ENCODE data around the gene ANKH.
"Not testable (repeated sequence)": the region's sequence is repeated elsewhere in the genome, so short reads cannot be mapped to it uniquely, and the experiment has no call there.

ANKH gene

DNA sequence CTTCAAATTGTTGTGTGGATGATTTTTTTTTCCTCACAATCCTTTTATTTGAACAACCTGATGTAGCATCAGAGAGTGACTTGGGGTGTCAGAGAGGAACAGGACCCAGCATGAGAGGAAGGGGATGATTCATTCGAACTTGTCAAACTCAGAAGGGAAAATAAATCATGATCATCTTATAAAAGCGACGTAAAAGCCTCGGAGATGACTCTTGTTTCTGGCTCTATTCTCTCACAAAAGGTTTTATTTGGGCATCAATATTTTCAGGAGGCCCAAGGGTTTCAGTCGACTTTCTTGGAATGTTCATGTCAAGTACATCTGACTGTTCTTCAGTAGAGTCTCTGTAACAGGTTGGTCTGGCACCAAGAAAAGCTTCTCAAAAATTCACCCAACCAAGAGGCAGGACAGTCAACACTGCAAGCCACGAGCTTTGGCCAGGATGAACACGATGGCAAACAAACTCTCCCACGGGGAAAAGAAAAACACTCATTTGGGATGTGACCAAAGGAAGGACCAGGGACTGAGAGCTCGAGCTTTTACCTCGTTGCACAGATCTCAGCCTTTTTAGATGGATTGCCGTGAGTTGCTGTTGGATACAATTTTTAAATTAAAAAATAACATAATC is 55.1 kb downstream of the ANKH start:
- Histone ChIP-seq H3K4me1 (ENCODE audit: insufficient read depth, low read length) (no peaks in the 10 kb centered on the region), H3K9me3 (ENCODE audit: control insufficient read depth, insufficient read depth, low read length) (no peaks in the 10 kb centered on the region), H3K36me3 (ENCODE audit: insufficient read depth, low read length) (no peaks in the 10 kb centered on the region), H3K9ac (ENCODE audit: low read depth, low read length) (no peak overlapping the region)

- H3K4me1 ChIP-seq (ENCODE audit: insufficient read depth, low read length), result no peaks in the 10 kb centered on the region
- H3K9me3 ChIP-seq (ENCODE audit: control insufficient read depth, insufficient read depth, low read length), result no peaks in the 10 kb centered on the region
- H3K9ac ChIP-seq (ENCODE audit: low read depth, low read length), result no peak overlapping the region
- no peaks in the 10 kb centered on the region for H3K36me3 ChIP-seq (ENCODE audit: insufficient read depth, low read length)
Measured at GRCh38 chr5:14813747-14814146, 57.8 kb downstream of the ANKH start.

DNA sequence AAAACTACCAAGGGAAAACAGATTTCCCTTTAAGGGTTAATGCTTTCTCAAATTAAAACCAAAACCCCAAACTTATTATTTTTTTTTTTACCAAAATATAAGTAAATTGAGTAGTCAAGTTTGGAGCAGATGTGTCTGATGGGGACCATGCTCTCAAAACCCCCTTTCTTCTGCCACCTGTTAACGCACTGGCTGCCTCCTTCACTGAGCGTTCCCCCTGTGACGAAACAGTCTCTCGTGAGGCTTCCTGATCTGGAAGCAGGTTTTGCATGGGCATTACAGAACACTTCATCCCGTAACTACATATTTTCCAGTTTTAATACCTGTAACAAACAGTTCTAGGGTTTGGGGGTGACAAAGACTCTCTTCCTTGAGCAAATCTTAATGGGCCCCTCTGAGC is 59.4 kb downstream of the ANKH start:
- Histone ChIP-seq H3K9ac (ENCODE audit: low read depth, low read length) (no peak overlapping the region), H3K36me3 (ENCODE audit: insufficient read depth, low read length) (no peaks in the 10 kb centered on the region), H3K9me3 (ENCODE audit: control insufficient read depth, insufficient read depth, low read length) (no peaks in the 10 kb centered on the region), H3K4me1 (ENCODE audit: insufficient read depth, low read length) (no peaks in the 10 kb centered on the region)

DNA sequence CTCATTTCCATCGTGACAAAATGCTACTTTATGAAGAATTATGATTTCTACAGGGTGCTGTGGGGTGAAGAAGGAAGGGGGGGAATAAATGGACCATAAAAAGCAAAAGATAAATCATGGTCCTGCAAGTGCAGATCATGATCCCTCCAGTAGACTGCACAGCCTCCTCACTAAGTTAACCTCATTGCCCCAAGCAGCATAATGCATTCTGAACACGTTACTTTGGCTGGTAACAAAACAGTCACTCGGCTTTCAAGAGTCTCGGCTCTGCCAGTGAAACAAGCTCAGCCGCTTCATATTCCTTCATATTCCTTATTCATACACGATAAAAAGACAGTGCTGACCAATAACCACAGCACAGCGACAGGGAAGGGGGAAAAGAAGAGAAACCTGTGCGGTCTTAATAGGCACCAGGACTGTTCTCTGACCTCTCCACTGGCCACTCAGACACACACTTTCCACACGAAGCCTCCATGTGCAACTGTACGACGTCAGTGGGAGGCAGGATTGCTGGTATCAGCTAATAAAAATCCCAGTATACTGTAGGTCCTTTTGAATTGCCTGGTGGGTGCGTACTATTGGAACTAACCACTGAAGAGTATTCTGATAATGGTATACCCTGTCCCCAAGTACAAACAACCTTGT is 60.5 kb downstream of the ANKH start:
- Histone ChIP-seq H3K4me1 (ENCODE audit: insufficient read depth, low read length) (no peaks in the 10 kb centered on the region), H3K36me3 (ENCODE audit: insufficient read depth, low read length) (no peaks in the 10 kb centered on the region), H3K9ac (ENCODE audit: low read depth, low read length) (no peak overlapping the region), H3K9me3 (ENCODE audit: control insufficient read depth, insufficient read depth, low read length) (no peaks in the 10 kb centered on the region)

- Histone ChIP-seq H3K9ac (ENCODE audit: low read depth, low read length) (no peak overlapping the region), H3K36me3 (ENCODE audit: insufficient read depth, low read length) (no peaks in the 10 kb centered on the region), H3K9me3 (ENCODE audit: control insufficient read depth, insufficient read depth, low read length) (no peaks in the 10 kb centered on the region), H3K4me1 (ENCODE audit: insufficient read depth, low read length) (no peaks in the 10 kb centered on the region)
Measured at GRCh38 chr5:14810282-14810681, 61.3 kb downstream of the ANKH start.

- no peaks in the 10 kb centered on the region for H3K4me1 ChIP-seq (ENCODE audit: insufficient read depth, low read length)
- no peaks in the 10 kb centered on the region for H3K36me3 ChIP-seq (ENCODE audit: insufficient read depth, low read length)
- H3K9ac ChIP-seq (ENCODE audit: low read depth, low read length), result no peak overlapping the region
- no peaks in the 10 kb centered on the region for H3K9me3 ChIP-seq (ENCODE audit: control insufficient read depth, insufficient read depth, low read length)
Measured at GRCh38 chr5:14809369-14810155, 62.0 kb downstream of the ANKH start.

GRCh38 chr5:14807471-14807870 is 64.1 kb downstream of the ANKH start:
- Histone ChIP-seq H3K4me1 (ENCODE audit: insufficient read depth, low read length) (no peaks in the 10 kb centered on the region), H3K36me3 (ENCODE audit: insufficient read depth, low read length) (no peaks in the 10 kb centered on the region)

DNA sequence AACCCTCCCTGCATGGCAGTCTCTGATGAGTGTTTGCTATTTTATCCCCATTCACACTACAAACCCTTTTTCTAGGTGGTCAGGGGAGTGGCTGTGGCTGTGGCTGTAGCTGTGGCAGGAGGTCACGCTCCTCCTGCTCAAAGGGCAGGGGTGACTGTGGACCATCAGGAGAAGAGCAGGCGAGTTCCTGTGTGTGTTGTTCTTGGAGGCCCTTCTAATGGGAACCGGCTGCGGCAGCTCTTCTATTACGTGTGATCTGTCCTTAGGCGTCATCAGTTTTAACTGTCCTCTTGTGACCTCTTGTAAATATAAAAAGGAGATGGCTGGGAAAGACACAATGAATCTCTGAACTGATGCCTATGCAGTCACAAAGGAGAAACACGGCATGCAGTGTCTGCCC is 65.1 kb downstream of the ANKH start:
- Histone ChIP-seq H3K9me3 (ENCODE audit: control insufficient read depth, insufficient read depth, low read length) (no peaks in the 10 kb centered on the region), H3K9ac (ENCODE audit: low read depth, low read length) (no peak overlapping the region), H3K36me3 (ENCODE audit: insufficient read depth, low read length) (no peaks in the 10 kb centered on the region), H3K4me1 (ENCODE audit: insufficient read depth, low read length) (no peaks in the 10 kb centered on the region)

More at GRCh38 chr5:14807471-14807870, 64.1 kb downstream of the ANKH start:
- Histone ChIP-seq H3K9ac (ENCODE audit: low read depth, low read length) (no peak overlapping the region), H3K9me3 (ENCODE audit: control insufficient read depth, insufficient read depth, low read length) (no peaks in the 10 kb centered on the region)

DNA sequence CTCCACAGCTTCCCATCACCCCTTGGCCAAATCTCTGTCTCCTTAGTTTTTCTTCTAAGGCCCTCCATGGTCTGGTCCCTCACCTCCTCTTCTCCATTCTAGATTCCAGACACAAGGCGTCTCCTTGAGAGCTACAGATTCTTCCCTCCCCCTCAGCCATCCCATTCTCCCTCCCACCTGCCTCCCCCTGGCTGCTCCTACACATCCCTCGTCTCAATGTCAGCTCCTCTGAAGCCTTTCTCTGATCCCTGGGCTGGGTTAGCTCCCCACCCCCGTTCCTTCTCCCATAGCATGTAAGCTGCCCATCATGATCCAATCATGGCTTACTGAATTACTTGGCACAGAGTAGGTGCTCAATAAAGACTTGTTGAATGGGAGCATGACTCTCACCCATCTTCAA is 69.0 kb downstream of the ANKH start:
- Histone ChIP-seq H3K36me3 (ENCODE audit: insufficient read depth, low read length) (no peaks in the 10 kb centered on the region), H3K4me1 (ENCODE audit: insufficient read depth, low read length) (no peaks in the 10 kb centered on the region), H3K9ac (ENCODE audit: low read depth, low read length) (no peak overlapping the region), H3K9me3 (ENCODE audit: control insufficient read depth, insufficient read depth, low read length) (no peaks in the 10 kb centered on the region)

DNA sequence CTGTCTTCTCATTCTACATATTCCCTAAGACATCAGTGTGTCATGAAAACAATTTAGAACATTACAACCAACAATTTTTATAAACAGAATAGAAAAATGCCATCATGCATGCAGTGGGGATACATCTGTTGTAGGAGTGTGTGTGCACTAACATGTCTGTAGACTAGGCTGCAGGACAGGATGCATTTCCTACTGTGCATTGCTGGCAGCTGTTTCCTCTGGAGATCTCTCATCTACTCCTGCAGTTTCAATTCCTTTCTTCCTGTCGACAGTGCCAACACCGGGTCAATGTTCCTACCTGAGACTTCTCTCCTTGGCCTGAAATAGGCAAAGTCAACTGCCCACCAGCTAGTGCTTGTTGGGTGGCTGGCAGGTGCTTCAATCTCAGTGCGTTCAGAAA is 69.8 kb downstream of the ANKH start:
- Histone ChIP-seq H3K4me1 (ENCODE audit: insufficient read depth, low read length) (no peaks in the 10 kb centered on the region), H3K36me3 (ENCODE audit: insufficient read depth, low read length) (no peaks in the 10 kb centered on the region), H3K9me3 (ENCODE audit: control insufficient read depth, insufficient read depth, low read length) (no peaks in the 10 kb centered on the region)

GRCh38 chr5:14797385-14797784 is 74.2 kb downstream of the ANKH start:
- H3K36me3 ChIP-seq (ENCODE audit: insufficient read depth, low read length); H3K9ac ChIP-seq (ENCODE audit: low read depth, low read length); H3K9me3 ChIP-seq (ENCODE audit: control insufficient read depth, insufficient read depth, low read length); H3K4me1 ChIP-seq (ENCODE audit: insufficient read depth, low read length): not testable (repeated sequence)

More for the DNA sequence above, 69.8 kb downstream of the ANKH start:
- no peak overlapping the region for H3K9ac ChIP-seq (ENCODE audit: low read depth, low read length)

DNA sequence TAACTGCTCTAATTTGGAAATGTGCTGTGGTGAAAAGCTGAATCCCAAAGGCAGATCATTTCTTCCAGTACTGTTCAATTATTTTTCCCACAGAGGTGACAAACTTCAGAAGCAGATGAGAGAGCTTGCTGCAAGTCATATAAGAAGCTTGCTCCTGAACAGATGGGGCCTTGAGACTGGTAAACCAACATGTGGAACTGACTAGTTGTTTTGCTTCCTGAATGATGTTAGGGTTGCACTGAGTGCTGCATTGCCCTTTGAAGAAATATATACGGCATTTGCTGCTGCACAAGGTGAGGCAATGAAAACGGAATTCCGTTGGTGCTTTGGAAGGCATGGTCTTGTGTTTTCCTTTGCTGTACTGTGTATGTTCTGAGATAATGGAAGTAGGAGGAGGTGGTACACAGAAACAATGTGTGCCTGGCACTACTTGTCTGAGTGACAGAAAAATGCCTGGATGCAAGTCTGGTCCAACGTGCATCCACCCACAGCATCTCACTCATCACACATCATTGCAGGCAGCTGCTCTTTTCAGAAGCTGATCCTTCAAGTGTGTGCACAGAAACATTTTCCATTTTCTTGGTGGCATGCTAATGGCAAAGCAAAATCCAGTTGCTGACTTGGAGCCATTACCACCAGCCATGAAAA is 76.9 kb downstream of the ANKH start:
- no peaks in the 10 kb centered on the region for H3K4me1 ChIP-seq (ENCODE audit: insufficient read depth, low read length)
- H3K36me3 ChIP-seq (ENCODE audit: insufficient read depth, low read length), result no peaks in the 10 kb centered on the region
- H3K9ac ChIP-seq (ENCODE audit: low read depth, low read length), result no peak overlapping the region
- no peaks in the 10 kb centered on the region for H3K9me3 ChIP-seq (ENCODE audit: control insufficient read depth, insufficient read depth, low read length)

- H3K9ac ChIP-seq (ENCODE audit: low read depth, low read length), result no peak overlapping the region
- no peaks in the 10 kb centered on the region for H3K9me3 ChIP-seq (ENCODE audit: control insufficient read depth, insufficient read depth, low read length)
- no peaks in the 10 kb centered on the region for H3K36me3 ChIP-seq (ENCODE audit: insufficient read depth, low read length)
- no peaks in the 10 kb centered on the region for H3K4me1 ChIP-seq (ENCODE audit: insufficient read depth, low read length)
Measured at GRCh38 chr5:14793851-14794250, 77.7 kb downstream of the ANKH start.

- Histone ChIP-seq H3K9me3 (ENCODE audit: control insufficient read depth, insufficient read depth, low read length) (no peaks in the 10 kb centered on the region), H3K36me3 (ENCODE audit: insufficient read depth, low read length) (no peaks in the 10 kb centered on the region), H3K9ac (ENCODE audit: low read depth, low read length) (no peak overlapping the region), H3K4me1 (ENCODE audit: insufficient read depth, low read length) (no peaks in the 10 kb centered on the region)
Measured at GRCh38 chr5:14790911-14791310, 80.7 kb downstream of the ANKH start.
